NOMO-1 treated with dmso at 0.1 percent for 144 hours (cell line): ENCODE data around the gene PLCL1.
"Not testable (repeated sequence)": the region's sequence is repeated elsewhere in the genome, so short reads cannot be mapped to it uniquely, and the experiment has no call there.

Source experiments
- DNase-seq: peaks from one replicate; lab custom pipeline; 2025; ENCODE audit not compliant: unreplicated experiment; lab: John Stamatoyannopoulos, UW

PLCL1 gene

GRCh38 chr2:198164843-198165242, 360.4 kb downstream of the PLCL1 start:
- DNase-seq: no peak

GRCh38 chr2:198165289-198165688, 360.9 kb downstream of the PLCL1 start:
- no peak for DNase-seq

GRCh38 chr2:198167346-198167745, 363.0 kb downstream of the PLCL1 start:
- no peak for DNase-seq

- no peak for DNase-seq
These were observed 364.3 kb downstream of the PLCL1 start for GRCh38 chr2:198168651-198169050.

GRCh38 chr2:198173242-198173641, 368.8 kb downstream of the PLCL1 start:
- DNase-seq: no peak

GRCh38 chr2:198173864-198174263, 369.5 kb downstream of the PLCL1 start:
- DNase-seq: no peak

- DNase-seq: no peak
These were observed 370.9 kb downstream of the PLCL1 start for GRCh38 chr2:198175271-198175670.

GRCh38 chr2:198177040-198177439, 372.6 kb downstream of the PLCL1 start:
- DNase-seq: no peak

GRCh38 chr2:198178766-198179165, 374.4 kb downstream of the PLCL1 start:
- no peak for DNase-seq

GRCh38 chr2:198186257-198186656, 381.9 kb downstream of the PLCL1 start:
- DNase-seq: no peak

GRCh38 chr2:198187841-198188240, 383.4 kb downstream of the PLCL1 start:
- no peak for DNase-seq

GRCh38 chr2:198188982-198189381, 384.6 kb downstream of the PLCL1 start:
- no peak for DNase-seq

- DNase-seq: no peak
These were observed 387.3 kb downstream of the PLCL1 start for GRCh38 chr2:198191651-198192050.

GRCh38 chr2:198196556-198196955, 392.2 kb downstream of the PLCL1 start:
- not testable (repeated sequence) for DNase-seq
